Spleen (tissue), 11 donors: Measurements from ENCODE around the gene SYCP3. TPM values are rescaled to one million over a fixed set of nuclear protein-coding genes. Genes with fewer than 3 reads are reported as not detected.

ENCODE experiments used
- DNase-seq: peaks from one replicate; pipeline ENCODE4 v3.0.0-alpha.2; 2020
- H3K27ac ChIP-seq, 8 donors: fragments of 200-600 bp; sonication (generic) in 7 of 8; 1 replicate in 4 of 8; 2 replicates in 4 of 8; pipeline versions ENCODE4 v1.5.0 to v1.8.0; 2016 to 2021; ENCODE audit warnings: inconsistent platforms in 4 of 8, mild to moderate bottlenecking in 4 of 8, moderate library complexity in 1 of 8
- H3K27me3 ChIP-seq, 7 donors: fragments of 200-600 bp; sonication (generic) in 6 of 7; replicated peaks in 1 of 7; 1 replicate in 4 of 7; 2 replicates in 3 of 7; pipeline versions ENCODE4 v1.5.0 to v1.8.0; 2016 to 2021; ENCODE audit warnings: inconsistent platforms in 3 of 7, mild to moderate bottlenecking in 1 of 7
- H3K36me3 ChIP-seq, 6 donors: fragments of 200-600 bp; sonication (generic) in 5 of 6; 1 replicate in 4 of 6; 2 replicates in 2 of 6; pipeline versions ENCODE4 v1.5.0 to v1.8.0; 2016 to 2021; ENCODE audit warnings: inconsistent platforms in 2 of 6
- H3K4me1 ChIP-seq, 6 donors: fragments of 200-600 bp; sonication (generic) in 5 of 6; 1 replicate in 3 of 6; 2 replicates in 3 of 6; pipeline versions ENCODE4 v1.5.0 to v1.8.0; 2016 to 2021; ENCODE audit warnings: inconsistent platforms in 3 of 6
- H3K4me3 ChIP-seq, 8 donors: fragments of 200-600 bp; sonication (generic) in 7 of 8; 1 replicate in 4 of 8; 2 replicates in 4 of 8; pipeline versions ENCODE4 v1.5.0 to v1.8.0; 2016 to 2021; ENCODE audit warnings: inconsistent platforms in 4 of 8, mild to moderate bottlenecking in 4 of 8, moderate library complexity in 2 of 8
- H3K9me3 ChIP-seq, 8 donors: fragments of 200-600 bp; sonication (generic) in 7 of 8; 1 replicate in 4 of 8; 2 replicates in 4 of 8; pipeline versions ENCODE4 v1.5.0 to v1.8.0; 2016 to 2021; ENCODE audit warnings: inconsistent platforms in 4 of 8
- CTCF ChIP-seq, 11 experiments: fragments of 200-600 bp in 7 of 11; fragments of 450-650 bp in 4 of 11; sonication (generic) in 4 of 11; IDR thresholded peaks in 8 of 11; conservative IDR thresholded peaks in 3 of 11; 1 replicate in 7 of 11; 2 replicates in 4 of 11; pipeline versions ENCODE4 v1.4.0 to v1.8.0; 2016 to 2021; ENCODE audit warnings: antibody characterized with exemption in 11 of 11, inconsistent platforms in 4 of 11, mild to moderate bottlenecking in 1 of 11
- POLR2A ChIP-seq, 3 donors: fragments of 450-650 bp; IDR thresholded peaks; one replicate each; pipeline ENCODE4 v1.5.1; 2017; ENCODE audit warnings: antibody characterized with exemption in 3 of 3, mild to moderate bottlenecking in 1 of 3
- POLR2AphosphoS5 ChIP-seq, 3 donors: sonication (generic); formaldehyde crosslinking; IDR thresholded peaks; one replicate each; pipeline ENCODE4 v1.5.1; 2017; ENCODE audit warnings: antibody characterized with exemption in 3 of 3
- WGBS, 5 donors: extraction: QIAGEN DNeasy Blood & Tissue Kit in 3 of 5; methylation state at CpG; one replicate each; pipeline versions ENCODE4 v1.1.5 to v1.1.7; 2013 to 2018; 5-methylcytosine and 5-hydroxymethylcytosine counted together
- intact Hi-C: fragments of 100-400 bp; cut with DNase I; formaldehyde crosslinking; loops from one replicate; pipeline ENCODE4 v1.15.0; 2023; ENCODE audit warnings: low total_unique reads
- polyA plus RNA-seq, 3 donors: library from polyadenylated mRNA; stranded (reverse); fragments of 200-250 nt; gene quantifications; one replicate each; pipeline ENCODE4 v1.2.1, GENCODE V29; 2013
- total RNA-seq, 7 donors: library from RNA; depleted of rRNA in 3 of 7; stranded (reverse); fragments of >200 nt in 3 of 7; fragmentation: NEBNext Ultra II Directional in 4 of 7; extraction: Animal tissue kit (Norgen Biotek cat#: 25700) in 4 of 7; gene quantifications; one replicate each; pipeline versions ENCODE4 v1.1.0 to v1.2.1, GENCODE V29; 2016 to 2021
- donor health status: healthy with polysubstance abuse.
- donor health status: DM: no; HTN: no; CAD: no; lungs with moderate emphysema.
- donor health status: DM: no; HTN: no; CAD: no.
- donor health status: Bipolar disorder and iron deficiency.
- donor health status: healthy.
- donor health status: DM: no; HTN: no; CAD: no.
- donor health status: DM: yes; HTN: yes; CAD: no.

SYCP3 gene
- total and polyA plus RNA-seq, 10 donors, result 0.23 to 3.5 (median 0.44) TPM

- peak in 1 of 3 donors; percentile 58 for TF ChIP-seq POLR2AphosphoS5 (IDR thresholded peaks at IDR 0.05)
- no peak for TF ChIP-seq POLR2A (IDR thresholded peaks at IDR 0.05)
- Histone ChIP-seq H3K4me3 (no peak overlapping the region), H3K4me1 (peaks cover 0 to 77% (median 27%) of the 10 kb centered on the region in 6 donors), H3K27ac (peak overlapping the region in 6 of 8 donors; percentile 11 to 54 (median 40)), H3K27me3 (no peaks in the 10 kb centered on the region), H3K36me3 (peaks cover 0 to 19% (median 0%) of the 10 kb centered on the region in 6 donors), H3K9me3 (no peaks in the 10 kb centered on the region)
- intact Hi-C loops, result no loop called here
- 71 to 84% (median 79%) methylated on average over 5 of the region's 5 CpGs for WGBS, 5 donors
- DNase-seq, result no peak
Observed at GRCh38 chr12:101713059-101713682, 26.1 kb downstream of the SYCP3 start.

- intact Hi-C loops, result no loop called here
- 81 to 90% (median 86%) methylated on average over 4 of the region's 4 CpGs for WGBS, 5 donors
Observed at GRCh38 chr12:101710288-101710687, 29.0 kb downstream of the SYCP3 start.

GRCh38 chr12:101707131-101707782, 32.0 kb downstream of the SYCP3 start:
- H3K36me3 ChIP-seq, result no peaks in the 10 kb centered on the region
- H3K4me3 ChIP-seq, result no peak overlapping the region
- DNase-seq, result no peak
- TF ChIP-seq CTCF (IDR thresholded peaks at IDR 0.05 in 8 of 11, conservative IDR thresholded peaks at IDR 0.05 in 3 of 11) (no peak), POLR2AphosphoS5 (IDR thresholded peaks at IDR 0.05) (no peak), POLR2A (IDR thresholded peaks at IDR 0.05) (no peak)
- no peaks in the 10 kb centered on the region for H3K27me3 ChIP-seq
- H3K4me1 ChIP-seq, result peaks cover 0 to 77% (median 22%) of the 10 kb centered on the region in 6 donors
- intact Hi-C loops, result no loop called here
- H3K9me3 ChIP-seq, result no peaks in the 10 kb centered on the region
- H3K27ac ChIP-seq, result no peak overlapping the region

More at GRCh38 chr12:101710288-101710687, 29.0 kb downstream of the SYCP3 start:
- H3K4me1 ChIP-seq, result peaks cover 0 to 91% (median 32%) of the 10 kb centered on the region in 6 donors
- H3K27ac ChIP-seq, result no peak overlapping the region
- no peak for TF ChIP-seq POLR2AphosphoS5 (IDR thresholded peaks at IDR 0.05)
- no peak for TF ChIP-seq CTCF (IDR thresholded peaks at IDR 0.05 in 8 of 11, conservative IDR thresholded peaks at IDR 0.05 in 3 of 11)
- no peak for TF ChIP-seq POLR2A (IDR thresholded peaks at IDR 0.05)
- DNase-seq, result no peak
- H3K4me3 ChIP-seq, result no peak overlapping the region
- H3K9me3 ChIP-seq, result no peaks in the 10 kb centered on the region
- H3K27me3 ChIP-seq, result no peaks in the 10 kb centered on the region
- H3K36me3 ChIP-seq, result peaks cover 0 to 7% (median 0%) of the 10 kb centered on the region in 6 donors

GRCh38 chr12:101706403-101706802, 32.9 kb downstream of the SYCP3 start:
- WGBS, 5 donors, result 94 to 100% (median 95%) methylated on average over 1 of the region's 1 CpG
- no peak for DNase-seq
- peaks cover 0 to 79% (median 29%) of the 10 kb centered on the region in 6 donors for H3K4me1 ChIP-seq
- intact Hi-C loops, result no loop called here
- no peaks in the 10 kb centered on the region for H3K36me3 ChIP-seq
- no peaks in the 10 kb centered on the region for H3K27me3 ChIP-seq
- no peak overlapping the region for H3K27ac ChIP-seq
- H3K4me3 ChIP-seq, result no peak overlapping the region
- TF ChIP-seq POLR2A (IDR thresholded peaks at IDR 0.05) (no peak), CTCF (IDR thresholded peaks at IDR 0.05 in 8 of 11, conservative IDR thresholded peaks at IDR 0.05 in 3 of 11) (no peak), POLR2AphosphoS5 (IDR thresholded peaks at IDR 0.05) (no peak)
- H3K9me3 ChIP-seq, result no peaks in the 10 kb centered on the region
